NOMO-1 (cell line): Measurements from ENCODE around the gene PPM1N.

Source experiments
- DNase-seq, 2 experiments: peaks; one replicate each; lab custom pipeline; 2025; ENCODE audit not compliant: unreplicated experiment in 2 of 2; lab: John Stamatoyannopoulos, UW

Gene PPM1N

DNA sequence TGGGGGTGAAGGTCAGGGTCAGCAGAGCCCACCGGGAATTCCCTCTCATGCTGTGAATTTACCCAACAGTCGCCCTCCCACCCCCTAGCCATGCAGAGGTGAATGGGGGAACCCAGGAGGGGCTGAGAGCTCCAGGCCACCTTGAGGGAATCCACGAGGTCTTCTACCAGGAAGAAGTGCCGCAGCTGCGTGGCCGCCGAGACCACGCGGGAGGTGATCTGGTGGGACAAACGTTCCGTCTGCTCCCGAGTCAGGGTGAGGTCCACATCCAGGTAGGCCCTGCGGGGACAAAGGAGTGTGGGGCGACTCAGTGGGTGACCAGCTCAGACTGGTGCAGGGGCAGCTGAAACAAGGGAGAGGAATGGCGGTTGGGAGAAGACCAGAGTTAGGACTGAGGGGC, 9.5 kb upstream of the PPM1N start:
- DNase-seq: no peak

DNA sequence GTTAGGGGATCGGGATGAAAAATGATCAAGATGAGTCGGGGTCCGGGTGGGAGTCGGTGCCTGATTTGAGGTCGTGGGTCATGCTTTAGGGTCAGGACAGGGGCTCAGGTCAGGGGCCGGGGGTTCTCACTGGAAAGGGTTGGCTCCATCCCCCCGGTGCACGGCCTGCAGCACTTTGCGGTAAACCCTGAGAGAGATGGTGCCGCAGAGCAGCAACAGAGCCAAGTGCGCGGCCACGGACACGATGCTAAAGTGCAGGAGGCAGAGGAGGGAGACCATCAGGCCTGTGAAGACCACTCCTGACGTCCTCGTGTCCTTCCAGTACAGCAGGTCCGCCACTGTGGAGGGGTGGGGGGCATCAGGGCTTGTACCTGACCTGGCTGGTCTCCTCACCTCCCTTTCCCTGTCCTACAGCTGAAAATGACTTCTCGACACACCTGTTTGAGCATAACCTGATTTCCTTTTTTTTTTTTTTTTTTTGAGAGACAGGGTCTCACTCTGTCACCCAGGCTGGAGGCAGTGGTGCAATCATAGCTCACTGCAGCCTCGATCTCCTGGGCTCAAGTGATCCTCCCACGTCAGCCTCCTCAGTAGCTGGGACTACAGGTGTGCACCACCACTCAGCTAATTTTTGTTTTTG, 8.9 kb upstream of the PPM1N start:
- DNase-seq: no peak

DNA sequence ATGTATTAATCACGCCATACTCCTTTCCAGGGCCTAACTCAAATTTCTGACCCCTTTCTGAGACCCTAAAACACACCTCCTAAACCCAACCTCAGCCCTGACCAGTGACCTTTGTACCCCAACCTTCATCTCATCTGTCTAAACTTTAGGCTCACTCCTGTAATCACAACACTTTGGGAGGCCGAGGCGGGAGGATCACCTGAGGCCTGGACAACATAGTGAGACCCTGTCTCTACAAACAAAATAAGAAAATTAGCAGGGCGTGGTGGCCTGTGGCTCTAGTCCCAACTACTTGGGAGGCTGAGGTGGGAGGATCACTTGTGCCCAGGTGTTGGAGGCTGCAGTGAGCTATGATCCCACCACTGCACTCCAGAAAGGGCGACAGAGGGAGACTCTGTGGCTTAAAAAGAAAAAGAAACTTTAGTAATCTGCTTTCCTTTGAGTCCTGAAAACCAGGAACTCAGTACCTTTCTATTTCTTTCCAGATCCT, 6.1 kb upstream of the PPM1N start:
- no peak for DNase-seq

DNA sequence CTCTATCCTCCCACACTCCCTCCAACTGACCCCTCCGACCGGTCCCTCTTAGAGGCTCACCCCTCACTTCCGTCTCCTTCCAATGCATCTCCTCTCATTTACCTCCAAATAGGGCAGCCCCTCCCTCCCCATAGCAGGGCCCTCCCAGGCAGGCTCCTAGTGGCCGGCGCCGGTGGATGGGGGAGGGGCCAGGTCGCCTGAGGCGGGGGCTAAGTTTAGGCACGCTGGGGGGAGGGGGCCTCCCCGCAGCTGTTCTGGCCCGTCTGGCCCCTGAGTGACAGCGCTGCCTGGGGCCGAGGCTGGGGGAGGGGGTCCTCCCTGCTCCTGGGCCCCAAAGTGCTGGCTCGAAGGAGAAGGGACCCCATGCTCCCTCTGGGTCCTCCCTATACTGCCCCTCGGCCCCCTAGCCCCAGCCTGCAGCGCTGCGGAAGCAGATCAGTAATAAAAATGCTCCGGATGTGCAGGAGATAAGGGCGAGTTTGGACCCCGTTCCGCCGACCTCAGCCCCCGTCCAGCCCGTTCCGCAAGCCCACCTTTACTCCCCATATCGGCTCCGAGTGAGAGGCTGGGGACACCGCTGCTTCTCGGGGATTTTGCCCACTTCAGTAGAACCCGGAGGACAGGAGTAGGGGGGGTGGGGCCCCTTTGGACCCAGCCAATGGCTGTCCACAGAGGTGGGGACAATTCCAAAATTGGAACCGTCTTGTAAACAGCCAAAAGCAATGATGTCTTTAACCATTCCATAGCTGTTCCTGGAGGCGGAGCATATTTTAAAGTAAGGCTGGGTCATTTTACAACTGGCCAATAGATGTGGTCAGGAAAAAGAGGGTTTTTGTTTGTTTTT, 5.4 kb upstream of the PPM1N start:
- peak; percentile 18 to 20 for DNase-seq

DNA sequence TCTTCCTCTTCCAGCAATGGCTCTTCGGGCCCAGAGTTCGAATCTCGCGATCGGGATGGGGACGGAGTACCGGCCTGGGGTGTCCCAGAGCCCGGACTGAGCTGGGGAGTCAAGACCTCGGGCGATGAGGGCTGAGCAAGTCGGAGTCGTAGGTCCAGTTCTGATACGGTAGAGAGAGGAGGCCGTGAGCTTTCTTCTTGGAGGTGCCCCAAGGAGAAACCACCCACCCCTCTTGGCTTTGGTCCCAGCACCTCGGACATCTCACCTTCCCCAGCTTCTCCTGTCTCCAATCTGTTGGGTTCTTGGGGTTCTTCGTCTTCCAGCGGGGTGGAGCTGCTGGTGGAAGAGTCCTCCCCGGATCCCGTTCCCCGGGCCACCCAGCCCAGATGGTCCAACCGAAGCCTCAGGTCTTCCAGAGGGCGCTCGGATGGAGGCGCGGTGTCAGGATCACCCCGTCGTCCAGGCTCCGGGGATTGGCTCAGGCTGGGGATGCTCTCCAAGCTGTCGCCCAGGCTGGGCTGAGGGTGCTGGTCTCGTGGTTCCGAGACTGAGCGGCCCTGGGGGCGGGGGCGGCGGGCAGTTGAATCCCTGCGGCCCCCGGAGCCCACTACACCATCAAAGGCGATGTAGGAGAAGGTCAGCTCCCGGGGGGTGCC, 3.9 kb upstream of the PPM1N start:
- no peak for DNase-seq

DNA sequence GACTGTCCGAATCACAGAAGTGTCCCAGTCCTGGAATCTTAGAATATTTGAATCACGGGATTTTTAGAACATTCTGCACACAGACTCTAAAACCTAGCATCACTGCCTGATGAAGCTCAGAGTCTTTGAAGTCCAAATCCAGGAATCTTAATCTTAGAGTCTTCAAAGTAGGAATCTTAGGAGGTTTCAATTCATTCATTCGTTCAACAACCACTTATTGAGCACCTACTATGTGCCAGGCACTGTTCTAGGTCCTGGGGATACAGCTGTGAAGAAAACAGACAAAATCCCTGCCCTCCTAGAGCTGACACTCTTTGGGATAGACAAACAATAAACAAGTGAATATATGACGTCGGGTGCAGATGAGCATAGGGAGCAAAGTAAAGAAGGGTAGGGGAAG, 3.1 kb upstream of the PPM1N start:
- DNase-seq: no peak

DNA sequence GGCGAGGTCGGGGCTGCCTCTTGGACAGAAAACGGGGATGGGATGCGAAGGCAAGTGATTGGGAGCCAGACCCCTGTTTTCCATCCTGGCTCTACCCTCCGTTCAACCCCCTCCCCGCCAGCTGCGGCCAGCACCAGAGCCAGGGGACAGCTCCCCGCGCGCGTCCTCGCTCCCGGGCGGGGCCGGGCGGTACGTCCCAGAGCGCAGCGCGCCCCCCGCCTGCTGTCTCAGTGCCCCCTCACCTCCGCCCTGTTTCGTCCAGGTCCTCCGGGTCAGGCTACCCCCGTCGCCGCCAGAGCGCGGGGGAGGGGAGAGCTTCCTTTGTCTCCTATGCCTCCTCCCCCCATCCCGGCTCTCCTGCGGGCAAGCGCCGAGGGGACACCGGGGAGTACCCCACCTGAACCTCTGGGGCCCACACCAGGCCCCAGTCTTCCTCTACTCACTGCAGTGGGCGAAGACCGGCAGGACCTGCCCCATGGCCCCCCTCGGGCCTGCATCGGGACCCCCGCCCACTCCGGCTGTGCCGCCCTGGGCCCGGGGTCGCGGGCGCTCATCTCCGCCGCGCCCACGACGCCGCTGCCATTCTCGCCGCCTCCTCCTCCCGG, 1.8 kb upstream of the PPM1N start:
- DNase-seq: no peak

DNA sequence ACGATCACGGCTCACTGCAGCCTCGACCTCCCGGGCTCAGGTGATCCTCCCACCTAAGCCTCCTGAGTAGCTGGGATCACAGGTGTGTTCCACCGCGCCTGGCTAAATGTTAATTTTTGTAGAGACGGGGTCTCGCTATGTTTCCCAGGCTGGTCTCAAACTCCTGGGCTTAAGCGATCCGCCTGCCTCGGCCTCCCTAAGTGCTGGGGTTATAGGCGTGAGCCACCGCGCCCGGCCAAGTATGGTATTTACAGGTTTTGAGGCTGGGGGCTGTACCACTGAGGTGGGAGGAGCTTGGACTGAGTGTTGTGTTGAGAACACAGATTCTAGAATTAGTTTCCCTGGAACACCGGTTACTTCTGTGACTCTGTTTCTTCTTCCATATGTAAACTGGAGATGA, 452 bp upstream of the PPM1N start:
- no peak for DNase-seq

DNA sequence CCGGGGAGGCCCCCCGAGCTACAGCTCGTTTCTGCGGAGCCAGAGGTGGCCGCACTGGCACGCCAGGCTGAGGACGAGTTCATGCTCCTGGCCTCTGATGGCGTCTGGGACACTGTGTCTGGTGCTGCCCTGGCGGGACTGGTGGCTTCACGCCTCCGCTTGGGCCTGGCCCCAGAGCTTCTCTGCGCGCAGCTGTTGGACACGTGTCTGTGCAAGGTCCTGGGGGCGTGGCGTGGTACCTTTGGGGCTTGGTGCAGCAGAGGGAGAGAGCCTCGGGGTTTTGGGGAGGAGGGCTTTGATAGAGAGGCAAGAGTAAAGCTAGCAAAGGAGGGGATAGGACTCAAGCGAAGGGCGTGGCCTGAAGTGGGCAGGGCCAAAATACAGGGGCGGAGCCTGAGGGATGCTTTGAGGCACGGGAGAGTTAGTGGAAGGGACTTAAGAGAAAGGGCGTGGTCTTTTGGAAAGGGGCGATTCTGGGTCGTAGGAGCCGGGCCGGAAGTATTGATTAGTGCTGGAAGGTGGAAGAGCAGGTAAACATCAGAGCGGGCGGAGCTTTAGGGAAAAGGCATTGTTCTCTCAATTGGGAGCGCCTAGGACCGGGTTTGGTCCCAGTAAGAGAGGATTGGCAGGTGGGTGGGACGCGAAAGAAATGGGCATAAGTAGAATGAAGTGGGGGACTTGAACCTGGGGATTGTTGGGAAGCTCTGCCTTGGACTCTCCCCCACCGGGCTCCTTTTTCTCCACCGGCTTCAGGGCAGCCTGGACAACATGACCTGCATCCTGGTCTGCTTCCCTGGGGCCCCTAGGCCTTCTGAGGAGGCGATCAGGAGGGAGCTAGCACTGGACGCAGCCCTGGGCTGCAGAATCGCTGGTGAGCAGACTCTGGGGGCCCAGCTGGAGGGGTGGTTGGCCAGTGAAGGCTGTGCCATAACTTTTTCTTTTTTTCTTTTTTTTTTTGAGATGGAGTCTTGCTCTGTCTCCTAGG, 1.2 kb downstream of the PPM1N start:
- DNase-seq: no peak

DNA sequence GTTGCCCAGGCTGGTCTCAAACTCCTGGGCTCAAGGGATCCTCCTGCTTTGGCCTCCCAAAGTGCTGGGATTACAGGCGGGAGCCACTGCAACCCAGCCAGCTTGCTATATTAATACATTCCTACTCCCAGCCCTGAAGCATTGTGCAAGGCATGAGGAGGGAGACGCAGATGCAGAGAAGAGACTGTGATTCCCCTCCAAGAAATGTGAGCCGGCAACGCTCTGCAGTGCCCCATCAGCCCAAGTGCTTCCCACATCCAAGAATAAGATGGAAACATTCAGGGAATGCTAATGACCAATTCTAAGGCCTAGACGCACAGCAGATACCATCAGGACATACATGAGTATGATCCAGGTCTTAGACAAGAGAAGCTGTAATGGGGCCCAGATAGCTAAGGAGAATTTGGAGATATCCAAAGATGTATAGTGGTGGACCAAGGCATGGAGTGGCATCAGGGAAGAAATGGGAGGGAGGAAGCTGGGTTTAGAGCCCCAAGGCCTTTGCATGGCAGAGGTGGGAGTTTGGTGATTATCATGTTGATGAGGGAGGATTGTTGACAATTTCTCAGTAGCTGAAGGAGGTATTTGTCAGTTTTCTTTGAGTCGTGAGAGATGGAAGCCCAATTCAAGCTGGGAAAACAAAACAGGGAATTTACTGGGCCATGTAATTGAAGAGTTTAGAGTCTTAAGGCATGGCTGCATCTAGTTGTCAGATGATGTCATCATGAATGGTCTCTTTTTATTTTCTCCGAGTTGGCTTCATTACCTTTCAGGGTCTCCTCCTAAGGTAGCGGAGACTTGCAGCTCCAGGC, 2.9 kb downstream of the PPM1N start:
- no peak for DNase-seq

DNA sequence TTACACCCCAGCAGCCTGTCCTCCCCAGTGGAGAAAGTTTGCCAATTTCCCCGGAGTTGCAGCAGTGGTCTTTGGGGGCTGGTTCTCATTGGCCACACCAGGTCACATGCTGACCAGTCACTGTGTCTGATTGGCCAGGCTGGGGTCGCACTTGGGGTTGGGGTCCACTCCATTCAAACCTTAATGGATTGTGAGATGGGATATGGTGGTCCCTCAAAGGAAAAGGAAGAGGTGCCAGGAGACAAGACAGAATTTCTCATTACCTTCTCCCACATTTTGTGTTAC, 3.4 kb downstream of the PPM1N start:
- DNase-seq: no peak

DNA sequence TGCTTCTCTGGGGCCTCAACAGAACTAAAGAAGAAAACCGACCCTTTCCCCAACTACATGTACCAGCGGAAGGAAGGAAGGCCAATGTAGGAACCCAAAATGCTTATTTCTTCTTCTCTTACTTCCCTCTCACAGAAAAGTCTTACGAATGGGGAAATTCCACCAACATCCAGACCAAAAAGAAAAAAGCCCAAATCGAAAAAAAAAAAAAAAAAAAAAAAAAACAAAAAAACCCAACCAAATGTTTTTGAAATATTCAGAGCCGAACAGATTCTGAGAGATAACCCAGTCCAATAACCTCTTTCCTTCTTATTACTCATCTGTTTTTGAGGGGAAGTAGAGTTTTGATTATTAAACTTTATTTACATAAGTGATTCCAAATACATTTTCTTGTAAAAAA, 3.9 kb downstream of the PPM1N start:
- no peak for DNase-seq

DNA sequence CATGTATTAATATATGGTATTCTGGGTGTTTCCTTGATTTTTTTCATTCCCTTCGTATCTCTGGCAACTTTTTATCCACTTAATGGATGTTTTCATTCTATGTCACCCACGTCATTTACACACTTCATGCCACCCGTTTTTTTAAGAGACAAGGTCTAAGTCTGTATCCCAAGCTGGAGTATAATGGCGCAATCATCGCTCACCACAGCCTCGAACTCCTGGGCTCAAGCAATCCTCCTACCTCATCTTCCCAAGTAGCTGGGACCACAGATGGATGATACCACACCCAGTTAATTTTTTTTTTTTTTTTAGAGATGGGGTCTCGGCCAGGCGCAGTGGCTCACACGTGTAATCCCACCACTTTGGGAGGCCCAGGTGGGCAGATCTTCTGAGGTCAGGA, 5.7 kb downstream of the PPM1N start:
- no peak for DNase-seq

DNA sequence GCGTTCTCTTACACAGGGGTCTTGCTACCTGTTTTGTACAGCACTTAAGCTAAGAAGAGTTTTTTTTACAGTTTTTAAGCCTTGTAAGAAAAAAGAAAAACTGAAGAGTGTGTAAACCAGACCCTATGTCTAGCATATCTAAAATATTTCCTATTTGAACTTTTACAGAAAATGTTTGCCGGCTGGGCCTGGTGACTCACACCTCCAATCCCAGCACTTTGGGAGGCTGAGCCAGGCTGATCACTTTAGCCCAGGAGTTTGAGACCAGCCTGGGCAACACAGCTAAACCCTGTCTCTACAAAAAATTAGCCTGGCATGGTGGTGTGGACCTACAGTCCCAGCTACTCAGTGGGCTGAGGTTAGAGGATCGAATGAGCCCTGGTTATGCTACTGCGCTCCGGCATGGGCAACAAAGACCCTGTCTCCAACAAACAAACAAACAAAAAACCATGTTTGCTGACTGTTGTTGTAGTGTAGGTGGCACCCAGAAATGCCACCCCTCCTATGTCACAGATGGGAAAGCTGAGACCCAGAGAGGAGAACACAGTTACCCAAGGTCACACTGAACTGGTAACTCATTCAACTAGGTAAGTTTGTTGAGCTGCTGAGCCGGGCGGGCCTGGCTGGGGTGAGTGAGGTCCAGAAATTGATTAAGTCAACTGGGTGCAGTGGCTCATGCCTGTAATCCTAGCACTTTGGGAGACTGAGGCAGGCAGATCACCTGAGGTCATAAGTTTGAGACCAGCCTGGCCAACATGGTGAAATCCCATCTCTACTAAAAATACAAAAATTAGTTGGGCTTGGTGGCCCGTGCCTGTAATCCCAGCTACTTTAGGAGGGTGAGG, 7.1 kb downstream of the PPM1N start:
- no peak for DNase-seq

DNA sequence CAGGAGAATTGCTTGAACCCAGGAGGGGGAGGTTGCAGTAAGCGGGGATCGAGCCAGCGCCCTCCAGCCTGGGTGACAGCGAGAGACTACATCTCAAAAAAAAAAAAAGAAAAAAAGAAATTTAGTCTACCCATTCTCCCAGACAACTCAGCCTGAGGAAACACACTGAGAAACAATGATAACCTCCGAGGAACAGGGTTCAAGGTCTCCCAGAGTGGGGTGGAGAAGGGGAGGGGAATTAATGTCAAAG, 7.7 kb downstream of the PPM1N start:
- DNase-seq: no peak

DNA sequence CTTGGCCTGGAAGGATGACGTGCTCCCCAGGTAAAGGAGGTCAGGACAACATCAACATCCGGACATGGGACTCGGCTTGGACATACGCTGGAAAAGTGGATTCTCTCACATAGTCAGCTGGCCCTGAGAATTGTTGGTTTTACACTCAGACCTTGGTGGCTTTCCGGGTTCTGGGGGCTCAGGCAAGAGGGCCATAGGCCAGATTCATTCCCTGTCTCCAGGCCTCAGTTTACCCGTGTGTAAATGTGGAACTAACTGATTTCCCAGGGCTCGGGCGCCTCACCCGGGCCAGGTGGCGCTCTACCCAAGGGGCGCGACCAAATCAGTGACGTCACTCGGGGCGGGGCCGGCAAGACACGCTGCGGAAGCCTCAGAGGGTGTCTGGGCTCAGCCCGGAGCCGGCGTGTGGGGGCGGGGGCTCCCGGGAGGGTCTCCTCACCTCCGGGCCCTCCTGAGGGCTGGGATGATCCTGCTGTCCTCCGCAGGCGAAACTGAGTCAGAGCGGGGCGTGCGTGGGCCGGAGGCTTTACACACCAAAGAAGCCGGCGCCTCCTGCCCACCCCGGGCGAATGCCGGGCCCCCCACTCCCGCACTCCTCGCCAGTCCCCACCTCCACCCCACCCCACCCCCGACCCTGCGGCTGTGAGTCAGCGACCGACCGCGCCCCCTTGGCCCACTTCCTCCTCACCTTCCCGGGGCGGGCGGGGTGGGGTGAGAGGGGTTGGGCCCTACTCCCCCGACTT, 8.2 kb downstream of the PPM1N start:
- DNase-seq: peak; percentile 89 to 96

DNA sequence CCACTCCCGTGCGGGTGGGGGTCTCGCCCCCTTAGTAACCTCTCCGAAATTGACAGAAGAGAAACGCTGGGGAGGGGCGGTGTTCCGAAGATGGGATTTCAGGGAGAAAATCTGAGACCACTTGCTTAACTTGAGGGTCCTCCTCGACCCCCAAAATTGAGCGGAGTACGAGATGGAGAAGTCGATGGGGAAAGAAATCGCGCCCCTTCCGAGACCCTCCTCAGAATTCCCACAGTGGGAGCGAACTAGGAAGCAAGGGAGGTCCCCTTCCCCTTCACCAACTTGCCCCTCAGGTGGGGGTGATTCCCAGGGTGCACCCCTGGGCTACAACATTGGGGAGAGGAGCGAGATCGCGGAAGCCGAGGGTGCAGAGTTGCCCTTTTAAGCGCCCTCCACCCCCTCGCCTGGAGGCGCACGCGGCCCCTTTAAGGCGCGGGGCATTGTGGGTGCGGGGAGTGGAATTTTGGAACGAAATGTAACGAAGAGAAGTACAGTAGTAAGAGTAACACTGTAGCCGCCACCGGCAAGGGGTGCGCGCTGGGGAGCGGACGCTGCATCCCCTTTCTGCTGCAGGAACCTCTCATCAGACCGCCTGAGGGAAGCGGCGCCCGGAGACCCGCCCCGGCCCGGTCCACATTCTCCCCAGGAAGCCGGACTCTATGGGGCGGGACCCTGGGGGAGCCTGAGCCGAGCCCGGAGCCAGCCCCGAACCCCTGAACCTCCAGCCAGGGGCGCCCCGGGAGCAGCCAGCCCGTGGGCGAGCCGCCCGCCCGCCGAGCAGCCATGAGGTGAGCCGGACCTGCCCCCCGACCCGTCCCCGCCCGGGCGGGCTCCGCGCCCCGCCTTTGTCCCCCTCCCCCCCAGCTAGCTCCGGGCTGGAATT, 9.0 kb downstream of the PPM1N start, which contains the start of gene VASP:
Gene VASP (plus strand): TSS at position 491 of the 883 bp plus-strand sequence. CDS start 293 bp downstream, at position 784.
- peak; percentile 90 to 95 for DNase-seq
